Dedifferentiated amniotic fluid mesenchymal stem cell (primary cell): ENCODE results near the gene KDM5A.
"Not testable (repeated sequence)": the region's sequence is repeated elsewhere in the genome, so short reads cannot be mapped to it uniquely, and the experiment has no call there.

Source experiments
- DNase-seq: peaks from one replicate; pipeline ENCODE4 v3.0.0-alpha.2; 2016; ENCODE audit errors: extremely low spot score

KDM5A gene

DNA sequence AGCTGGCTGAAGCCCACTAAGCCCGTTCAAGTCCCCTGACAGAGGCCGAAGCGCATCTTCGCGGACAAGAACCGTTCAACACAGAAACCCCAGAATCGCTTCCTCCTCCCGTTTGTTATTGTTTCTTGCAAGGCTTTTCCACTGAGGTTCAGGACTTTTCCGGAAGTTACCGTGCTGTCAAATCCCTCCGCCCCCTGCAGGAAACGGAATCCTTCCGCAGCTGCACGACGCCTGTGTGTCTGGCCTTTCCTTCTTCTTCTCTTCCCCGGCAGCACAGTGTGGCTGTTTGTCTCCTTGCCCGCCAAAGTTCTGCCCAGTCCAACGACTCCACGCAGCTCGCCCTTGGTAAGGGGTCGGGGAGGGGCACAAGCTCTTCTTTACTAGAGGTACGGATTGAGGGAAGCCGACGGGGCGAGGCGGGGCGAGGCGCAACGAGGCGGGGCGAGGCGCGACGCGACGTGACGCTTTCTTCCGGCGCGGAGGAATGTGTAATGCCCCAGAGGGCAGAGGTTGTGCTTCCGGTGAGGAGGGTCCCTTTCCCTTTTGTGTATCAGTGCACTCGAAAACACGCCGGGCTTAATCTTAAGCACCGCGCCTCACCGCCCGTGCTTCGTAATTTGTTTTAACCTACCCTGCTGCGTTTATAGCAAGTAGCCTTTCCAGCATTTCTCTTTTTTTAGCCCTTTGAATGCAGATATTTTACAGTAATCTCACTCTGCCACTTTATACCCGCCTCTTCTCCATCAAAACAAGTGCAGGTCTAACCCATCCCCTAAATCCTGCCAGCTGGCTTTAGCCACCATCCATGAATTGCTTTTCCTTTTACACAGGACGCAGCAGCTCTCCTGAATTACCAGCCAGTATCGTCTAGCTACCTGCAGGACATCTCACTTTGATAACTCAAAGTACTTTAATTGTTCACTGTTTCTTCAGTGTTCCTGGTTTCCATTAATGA is at the start of gene KDM5A:
KDM5A (minus strand) TSS at position 179 of the 955 bp plus-strand sequence. CDS start 229 bp downstream, outside the sequence.
- peak; percentile 94 for DNase-seq

DNA sequence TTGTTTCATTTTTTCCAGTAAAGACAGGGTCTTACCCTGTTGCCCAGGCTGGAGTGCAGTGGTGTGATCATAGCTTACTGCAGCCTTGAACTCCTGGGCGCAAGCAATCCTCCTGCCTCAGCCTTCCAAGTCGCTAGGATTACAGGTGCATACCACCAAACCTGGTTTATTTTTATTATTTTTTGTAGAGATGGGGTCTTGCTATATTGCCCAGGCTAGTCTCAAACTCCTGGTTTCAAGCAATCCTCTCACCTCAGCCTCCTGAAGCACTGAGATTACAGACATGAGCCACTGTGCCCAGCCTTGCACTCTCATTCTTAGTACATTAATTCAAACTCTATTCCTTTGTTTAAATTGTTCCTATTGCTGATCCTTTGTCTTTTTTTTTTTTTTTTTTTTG is 46.6 kb upstream of the KDM5A start:
- not testable (repeated sequence) for DNase-seq

DNA sequence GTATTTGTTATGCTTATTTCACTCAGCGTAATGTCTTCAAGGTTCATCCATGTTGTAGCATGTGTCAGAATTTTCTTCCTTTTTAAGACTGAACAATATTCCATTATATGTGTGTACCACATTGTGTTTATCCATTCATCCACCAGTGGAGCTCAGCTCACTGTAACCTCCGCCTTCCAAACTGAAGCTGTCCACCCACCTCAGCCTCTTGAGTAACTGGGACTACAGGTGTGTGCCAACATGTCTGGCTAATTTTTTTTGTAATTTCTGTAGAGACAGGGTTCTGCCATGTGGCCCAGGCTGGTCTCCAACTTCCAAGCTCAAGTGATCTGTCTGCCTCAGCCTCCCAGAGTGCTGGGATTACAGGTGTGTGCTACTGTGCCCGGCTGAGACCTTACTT is 33.4 kb upstream of the KDM5A start:
- DNase-seq, result no peak

DNA sequence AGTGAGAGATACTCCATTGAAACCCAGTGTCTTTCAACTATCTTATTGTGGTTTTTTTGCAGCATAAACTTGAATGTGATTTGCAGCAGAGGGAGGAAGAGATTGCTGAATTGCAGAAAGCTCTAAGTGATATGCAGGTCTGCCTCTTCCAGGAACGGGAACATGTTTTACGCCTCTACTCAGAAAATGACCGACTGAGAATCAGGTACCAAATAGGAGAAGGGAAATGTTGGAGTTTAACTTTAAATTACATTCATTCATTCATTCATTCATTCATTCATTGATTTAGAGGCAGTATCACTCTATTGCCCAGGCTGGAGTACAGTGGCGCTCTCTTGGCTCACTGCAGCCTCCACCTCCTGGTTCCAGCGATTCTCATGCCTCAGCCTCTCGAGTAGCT is 29.3 kb upstream of the KDM5A start:
- no peak for DNase-seq

DNA sequence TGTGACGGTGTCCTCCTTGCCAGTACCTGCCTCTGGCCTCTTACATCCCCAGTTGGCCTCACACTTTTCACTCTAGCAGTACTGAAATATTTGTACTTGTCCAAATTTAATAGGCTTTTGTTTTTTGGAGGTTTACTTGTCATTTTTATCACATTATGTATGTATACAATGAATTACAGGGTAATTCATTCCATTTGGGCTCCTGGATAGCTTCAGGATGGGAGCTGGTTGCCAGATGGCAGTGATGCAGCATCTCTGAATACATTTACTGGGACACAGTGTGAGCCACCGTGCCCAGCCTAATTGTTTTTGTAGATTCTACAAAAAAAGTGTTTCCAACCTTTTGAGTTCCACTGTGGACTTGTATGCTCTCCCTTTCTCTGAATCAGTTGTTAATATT is 25.7 kb upstream of the KDM5A start:
- DNase-seq, result no peak

DNA sequence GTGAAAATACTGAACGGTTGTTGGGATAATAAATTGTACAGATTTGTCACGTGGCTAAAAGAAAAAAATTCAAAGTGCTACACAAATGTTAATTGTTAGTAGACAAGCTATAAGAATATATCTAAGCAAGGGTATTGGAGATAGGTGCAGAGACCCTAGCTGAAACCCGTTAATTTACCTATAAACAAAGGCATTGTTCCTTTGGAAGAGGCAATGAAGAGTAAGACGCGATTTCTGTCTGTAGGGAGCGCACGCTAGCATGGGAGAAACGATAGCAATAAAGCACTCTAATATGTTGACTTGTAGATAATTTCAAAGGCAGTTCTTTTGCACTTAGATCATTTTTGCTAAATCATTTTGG is 12.9 kb upstream of the KDM5A start:
- DNase-seq, result peak; percentile 36

DNA sequence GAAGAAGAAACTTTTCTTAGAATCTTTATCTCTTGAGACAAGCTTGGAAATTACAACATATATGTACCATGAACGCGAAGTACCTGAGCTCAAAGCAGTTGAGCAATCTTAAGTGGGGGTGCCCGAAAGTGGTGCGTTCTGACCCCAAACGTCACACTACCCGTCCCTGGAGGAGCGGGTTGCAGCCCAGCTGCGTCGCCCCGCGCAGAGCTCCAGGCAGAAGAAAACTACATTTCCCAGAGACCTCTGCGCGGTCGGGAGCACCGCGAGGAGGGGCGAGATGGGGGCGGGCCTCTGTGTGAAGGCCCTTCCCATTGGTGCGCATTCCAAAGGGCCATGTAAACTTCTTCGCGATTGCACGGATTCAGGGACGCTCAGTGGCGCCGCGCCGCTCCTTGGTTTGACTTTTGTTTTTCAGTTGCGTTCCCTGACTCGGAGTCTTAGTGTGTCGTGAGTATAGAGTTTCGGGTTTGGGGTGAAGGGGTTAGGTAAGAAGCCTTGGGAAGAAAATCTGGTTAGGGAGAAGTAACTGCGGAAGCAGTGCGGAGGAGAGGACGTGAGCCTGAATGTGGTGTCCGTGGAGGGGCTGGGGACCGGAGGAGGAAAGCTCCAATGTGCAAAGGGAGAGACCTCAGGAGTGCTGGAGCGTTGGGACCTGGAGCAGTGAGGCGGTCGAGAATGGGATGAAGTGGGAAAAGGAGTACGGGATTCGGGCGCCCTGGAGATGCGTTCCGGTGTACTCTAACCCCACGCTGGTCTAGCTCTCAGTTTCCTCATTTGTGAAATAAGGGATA is 12.3 kb upstream of the KDM5A start, which contains the start of gene CCDC77:
CCDC77 (plus strand) TSS at position 410 of the 794 bp plus-strand sequence. CDS start 7,740 bp downstream, outside the sequence.
- peak; percentile 94 for DNase-seq

DNA sequence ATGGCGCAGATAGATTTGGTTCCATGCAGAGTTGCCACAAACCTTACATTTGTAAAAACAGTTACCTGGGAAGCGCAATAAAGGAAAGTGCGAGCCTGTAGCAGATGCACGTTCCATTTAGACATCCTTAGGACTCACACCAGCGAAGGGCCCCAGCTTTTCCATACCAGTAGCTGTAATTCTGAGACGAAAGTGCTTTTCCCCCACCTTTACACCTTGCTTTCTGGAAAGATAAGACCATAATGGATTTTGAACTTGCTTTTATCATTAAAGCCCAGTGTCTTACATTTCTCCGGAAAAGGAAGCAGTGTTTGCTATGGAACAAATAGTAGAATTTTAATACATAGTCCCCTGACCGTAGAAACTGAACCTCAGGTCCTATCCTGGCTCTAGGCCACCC is 11.7 kb upstream of the KDM5A start:
- no peak for DNase-seq

DNA sequence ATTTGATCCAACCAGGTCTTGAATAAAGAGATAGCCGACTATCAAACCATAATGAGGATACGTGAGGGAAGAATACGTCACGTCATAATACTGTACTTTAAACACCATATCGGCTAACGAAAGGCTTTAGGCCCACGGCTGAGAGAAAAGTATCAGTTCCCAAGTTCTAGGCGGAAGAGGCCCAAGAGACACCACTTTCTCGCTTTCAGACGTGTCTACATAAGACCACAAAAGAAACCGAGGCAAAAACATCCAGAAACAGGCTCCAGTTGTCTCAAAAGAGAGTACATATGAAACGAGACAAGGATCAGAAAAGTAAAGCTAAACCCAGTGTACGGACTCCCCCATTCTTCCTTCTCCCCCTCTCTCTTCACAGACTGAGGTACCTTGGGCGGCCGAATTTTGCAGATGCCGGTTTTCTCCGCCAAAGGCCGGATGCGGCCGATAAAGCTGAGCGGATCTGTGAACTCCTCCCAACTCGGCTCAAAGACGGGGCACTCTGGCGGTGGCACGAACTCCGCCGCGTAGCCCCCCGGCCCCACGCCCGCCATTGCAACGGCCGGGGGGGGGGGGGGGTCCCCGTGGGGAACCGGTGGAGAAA is 479 bp downstream of the KDM5A start:
- DNase-seq, result no peak

DNA sequence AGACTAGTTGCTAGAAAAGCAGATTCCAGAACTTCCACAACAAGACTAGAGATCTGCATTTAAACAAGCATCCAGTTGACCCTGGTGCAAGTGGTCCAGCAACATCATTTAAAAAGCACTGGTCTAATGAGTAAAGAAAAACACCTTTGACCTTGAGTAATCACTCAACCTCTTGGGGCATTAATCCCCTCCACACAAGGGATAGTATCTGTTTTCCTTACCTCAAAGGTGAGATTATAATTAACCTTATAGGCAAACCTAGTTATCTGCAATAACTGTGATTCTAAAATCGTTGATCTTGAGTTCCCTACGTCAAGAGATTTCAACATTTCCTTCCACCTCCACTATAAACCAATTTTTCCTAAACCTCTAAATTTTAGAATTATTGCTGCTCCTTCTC is 1.1 kb downstream of the KDM5A start:
- no peak for DNase-seq

DNA sequence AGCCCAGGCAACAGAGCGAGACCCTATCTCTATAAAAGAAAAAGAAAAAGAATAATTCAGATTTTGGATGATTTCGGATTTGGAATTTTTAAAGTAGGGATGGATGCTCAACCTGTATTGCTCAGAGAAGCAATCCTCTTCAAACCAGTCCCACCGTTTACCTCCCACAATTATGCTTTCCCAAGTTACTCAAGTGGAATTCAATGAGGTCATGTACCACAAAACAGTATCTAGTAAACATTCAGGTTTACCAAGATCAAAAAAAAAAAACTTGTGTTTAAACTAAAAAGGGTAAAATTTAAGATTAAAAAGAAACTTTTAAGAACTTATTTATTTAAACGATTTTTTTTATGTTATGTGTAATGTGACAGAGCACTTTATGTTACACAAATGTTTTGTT is 2.5 kb downstream of the KDM5A start:
- DNase-seq, result no peak

DNA sequence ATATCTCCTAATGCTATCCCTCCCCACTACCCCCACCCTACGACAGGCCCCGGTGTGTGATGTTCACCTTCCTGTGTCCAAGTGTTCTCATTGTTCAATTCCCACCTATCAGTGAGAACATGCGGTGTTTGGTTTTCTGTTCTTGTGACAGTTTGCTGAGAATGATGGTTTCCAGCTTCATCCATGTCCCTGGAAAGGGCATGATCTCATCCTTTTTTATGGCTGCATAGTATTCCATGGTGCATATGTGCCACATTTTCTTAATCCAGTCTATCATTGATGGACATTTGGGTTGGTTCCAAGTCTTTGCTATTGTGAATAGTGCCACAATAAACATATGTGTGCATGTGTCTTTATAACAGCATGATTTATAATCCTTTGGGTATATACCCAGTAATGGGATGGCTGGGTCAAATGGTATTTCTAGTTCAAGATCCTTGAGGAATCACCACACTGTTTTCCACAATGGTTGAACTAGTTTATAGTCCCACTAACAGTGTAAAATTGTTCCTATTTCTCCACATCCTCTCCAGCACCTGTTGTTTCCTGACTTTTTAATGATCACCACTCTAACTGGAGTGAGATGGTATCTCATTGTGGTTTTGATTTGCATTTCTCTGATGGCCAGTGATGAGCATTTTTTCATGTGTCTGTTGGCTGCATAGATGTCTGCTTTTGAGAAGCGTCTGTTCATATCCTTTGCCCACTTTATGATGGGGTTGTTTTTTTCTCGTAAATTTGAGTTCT is 18.2 kb downstream of the KDM5A start:
- not testable (repeated sequence) for DNase-seq

DNA sequence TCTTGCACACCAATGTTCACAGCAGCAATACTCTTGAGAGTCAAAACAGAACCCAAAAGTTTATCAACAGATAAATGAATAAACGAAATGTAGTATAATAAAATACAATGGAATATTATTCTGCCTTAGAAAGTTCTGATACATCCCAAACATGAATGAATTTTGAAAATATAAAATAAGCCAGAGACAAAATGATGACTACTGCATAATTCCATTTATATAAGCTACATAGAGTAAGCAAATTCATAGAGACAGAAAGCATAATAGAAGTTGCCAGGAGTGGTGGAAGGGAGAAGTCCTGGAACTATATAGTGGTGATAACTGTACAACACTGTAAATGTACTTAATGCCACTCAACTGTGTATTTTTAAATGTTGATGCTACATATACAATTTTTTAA is 21.1 kb downstream of the KDM5A start:
- DNase-seq, result no peak

DNA sequence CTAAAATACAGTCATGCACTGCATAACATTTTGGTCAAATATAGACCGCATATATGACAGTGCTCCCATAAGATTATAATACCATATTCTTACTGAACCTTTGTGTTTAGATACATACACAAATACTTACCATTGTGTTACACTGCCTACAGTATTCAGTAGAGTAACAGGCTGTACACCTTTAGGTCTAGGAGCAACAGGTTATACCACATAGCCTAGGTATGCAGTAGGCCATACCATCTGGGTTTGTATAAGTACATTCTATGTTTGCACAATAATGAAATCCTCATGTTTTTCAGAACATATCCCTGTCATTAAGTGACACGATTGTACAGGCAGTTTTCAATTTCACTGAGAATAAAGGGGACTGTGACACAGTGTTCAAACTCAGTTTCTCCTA is 22.3 kb downstream of the KDM5A start:
- DNase-seq, result no peak

DNA sequence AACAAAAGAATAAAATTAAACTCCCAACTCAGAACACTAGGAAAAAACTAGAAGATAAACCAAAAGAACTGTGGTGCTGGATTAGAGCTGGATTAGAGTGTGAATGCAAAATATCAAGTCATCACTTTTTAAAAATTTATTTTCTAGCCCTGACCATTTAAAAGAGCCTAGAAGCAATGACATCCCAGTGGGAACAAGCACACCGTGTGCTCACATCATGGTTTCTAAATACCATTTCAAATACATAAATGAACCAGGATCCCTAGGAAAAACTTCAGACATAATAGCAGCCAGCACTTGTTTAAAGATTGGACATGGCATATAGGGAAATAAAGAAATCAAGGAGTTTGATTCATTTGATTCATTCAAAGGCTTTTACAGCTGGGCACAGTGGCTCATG is 30.0 kb downstream of the KDM5A start:
- DNase-seq, result no peak

DNA sequence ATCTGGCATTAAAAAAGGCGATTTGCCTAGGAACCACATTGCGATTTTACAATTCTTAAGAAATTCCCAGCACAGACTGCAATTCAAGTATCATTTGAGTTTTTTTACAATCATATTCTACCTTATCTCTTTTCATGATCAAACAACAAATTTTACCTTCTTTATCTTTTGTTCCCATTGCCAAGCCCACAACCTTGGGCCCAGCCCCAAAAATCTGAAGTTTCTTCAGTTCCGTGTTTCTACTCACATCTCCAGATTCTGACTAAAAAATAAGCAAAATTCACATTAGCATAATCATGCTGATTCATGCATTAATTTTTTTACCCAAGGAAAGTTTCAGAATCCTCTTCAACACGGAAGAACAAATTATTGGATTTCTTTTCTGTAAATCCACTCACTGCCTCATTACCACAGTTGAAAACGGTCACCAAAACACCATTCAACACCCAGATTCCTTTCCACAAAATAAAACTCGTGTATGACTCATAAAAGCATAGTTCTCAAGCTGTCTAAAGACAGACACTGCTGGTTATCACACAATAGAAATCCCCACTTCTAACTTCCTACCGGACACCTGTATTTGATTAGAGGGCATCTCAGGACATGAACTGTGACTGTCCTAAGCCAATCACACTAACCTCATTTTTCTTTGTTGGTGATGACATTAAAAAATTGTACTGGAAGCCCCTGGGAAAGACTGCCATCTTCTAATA is 32.7 kb downstream of the KDM5A start:
- DNase-seq, result no peak

DNA sequence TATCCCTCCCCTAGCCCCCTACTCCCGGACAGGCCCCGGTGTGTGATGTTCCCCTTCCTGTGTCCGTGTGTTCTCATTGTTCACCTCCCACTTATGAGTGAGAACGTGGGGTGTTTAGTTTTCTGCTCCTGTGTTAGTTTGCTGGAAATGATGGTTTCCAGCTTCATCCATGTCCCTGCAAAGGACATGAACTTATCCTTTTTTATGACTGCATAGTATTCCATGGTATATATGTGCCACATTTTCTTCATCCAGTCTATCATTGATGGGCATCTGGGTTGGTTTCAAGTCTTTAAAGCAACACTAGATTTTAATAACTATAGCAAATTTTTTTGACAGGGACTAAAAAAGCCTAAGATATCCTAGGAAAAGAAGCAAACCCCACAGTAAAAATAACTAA is 37.9 kb downstream of the KDM5A start:
- not testable (repeated sequence) for DNase-seq

DNA sequence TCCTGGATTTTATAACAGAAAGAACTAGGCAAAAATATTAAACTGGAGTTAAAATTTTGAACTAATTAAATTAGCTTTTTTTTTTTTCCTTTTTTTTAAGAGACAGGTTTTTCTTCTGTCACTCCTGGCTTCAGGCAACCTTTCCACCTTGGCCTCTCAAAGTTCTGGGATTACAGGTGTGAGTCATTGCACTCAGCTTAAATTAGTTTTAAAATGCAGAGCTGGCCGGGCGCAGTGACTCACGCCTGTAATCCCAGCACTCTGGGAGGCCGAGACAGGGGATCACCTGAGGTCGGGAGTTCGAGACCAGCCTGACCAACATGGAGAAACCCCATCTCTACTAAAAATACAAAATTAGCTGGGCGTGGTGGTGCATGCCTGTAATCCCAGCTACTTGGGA is 39.5 kb downstream of the KDM5A start:
- not testable (repeated sequence) for DNase-seq

DNA sequence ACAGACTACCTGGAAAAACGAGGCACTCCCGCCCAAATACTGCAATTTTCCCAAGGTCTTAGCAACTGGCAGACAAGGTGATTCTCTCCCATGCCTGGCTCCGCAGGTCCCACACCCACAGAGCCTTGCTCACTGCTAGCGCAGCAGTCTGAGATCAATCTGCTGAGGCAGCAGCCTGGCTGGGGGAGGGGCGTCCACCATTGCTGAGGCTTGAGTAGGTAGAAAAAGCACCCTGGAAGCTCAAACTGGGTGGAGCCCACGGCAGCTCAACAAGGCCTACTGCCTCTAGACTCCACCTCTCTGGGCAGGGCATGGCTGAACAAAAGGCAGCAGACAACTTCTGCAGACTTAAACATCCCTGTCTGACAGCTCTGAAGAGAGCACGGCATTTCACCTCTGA is 46.1 kb downstream of the KDM5A start:
- DNase-seq, result not testable (repeated sequence)

DNA sequence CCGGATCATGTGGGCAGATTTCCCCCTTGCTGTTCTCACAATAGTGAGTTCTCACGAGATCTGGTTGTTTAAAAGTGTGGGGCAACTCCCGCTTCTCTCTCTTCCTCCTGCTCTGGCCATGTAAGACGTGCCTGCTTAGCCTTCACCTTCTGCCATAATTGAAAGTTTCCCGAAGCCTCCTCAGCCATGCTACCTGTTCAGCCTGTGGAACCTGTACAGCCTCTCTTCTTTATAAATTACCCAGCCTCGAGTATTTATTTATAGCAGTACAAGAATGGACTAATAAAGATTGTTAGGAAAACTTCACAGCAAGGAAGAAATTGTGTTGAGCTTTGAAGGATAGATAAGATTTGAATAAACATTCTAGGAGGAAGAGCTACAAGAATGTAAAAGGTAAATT is 52.1 kb downstream of the KDM5A start:
- DNase-seq, result no peak

DNA sequence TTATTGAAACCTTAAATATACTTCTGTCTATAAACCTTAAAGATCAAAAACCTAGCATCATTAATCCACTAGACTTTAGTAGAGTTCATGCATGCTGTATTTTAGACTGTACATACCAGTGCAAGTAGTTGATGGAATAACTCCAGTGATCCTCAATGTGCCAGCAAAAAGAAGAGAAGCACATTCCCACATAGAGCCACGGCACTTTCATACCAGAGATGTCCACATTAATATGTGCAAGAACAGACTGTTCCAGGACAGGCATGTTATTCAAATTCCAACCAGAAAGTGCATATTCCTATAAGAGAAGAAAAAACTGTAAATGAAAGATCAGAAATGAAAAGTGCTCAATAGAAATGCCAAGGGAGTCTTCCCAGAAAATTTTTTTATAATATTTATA is 55.0 kb downstream of the KDM5A start:
- no peak for DNase-seq
